K562 (cell line): ENCODE results near the gene OPA3. TPM values are rescaled to one million over a fixed set of nuclear protein-coding genes. Genes with fewer than 3 reads are reported as not detected.

Experiments used
- CBFB ChIP-seq: sonication (generic); formaldehyde crosslinking; IDR thresholded peaks from 2 replicates; pipeline ENCODE4 v1.4.0; 2020; ENCODE audit warnings: mild to moderate bottlenecking, missing genetic modification reagents
- CBX2 ChIP-seq: fragments of 200-600 bp; sonication (generic); IDR thresholded peaks from one replicate; pipeline ENCODE4 v1.6.1; 2012; ENCODE audit warnings: mild to moderate bottlenecking, low read length, inconsistent platforms; ENCODE audit not compliant: insufficient read depth, poor library complexity, severe bottlenecking
- CHD4 ChIP-seq: fragments of 200-600 bp; sonication (generic); IDR thresholded peaks from 3 replicates; pipeline ENCODE4 v1.6.1; 2012; ENCODE audit warnings: low read depth, mild to moderate bottlenecking, mixed read lengths, low read length, inconsistent platforms; ENCODE audit not compliant: insufficient read depth, insufficient replicate concordance, poor library complexity, severe bottlenecking
- FOXK2 ChIP-seq, 2 experiments: fragments of 450-650 bp; IDR thresholded peaks in 1 of 2; conservative IDR thresholded peaks in 1 of 2; 2 replicates each; pipeline ENCODE4 v1.6.1; 2016; ENCODE audit warnings: low read depth in 2 of 2, mild to moderate bottlenecking in 1 of 2
- HNRNPH1 ChIP-seq: fragments of 200-400 bp; formaldehyde crosslinking; optimal IDR thresholded peaks from 2 replicates; pipeline ENCODE3; 2017; ENCODE audit warnings: low read depth, mild to moderate bottlenecking, low read length, moderate library complexity
- KAT7 ChIP-seq: sonication (generic); formaldehyde crosslinking; IDR thresholded peaks from 2 replicates; pipeline ENCODE4 v1.8.0; 2022; ENCODE audit warnings: missing genetic modification reagents, mild to moderate bottlenecking, borderline replicate concordance
- KLF16 ChIP-seq: IDR thresholded peaks from 2 replicates; pipeline ENCODE4 v1.6.1; 2016; ENCODE audit warnings: antibody characterized with exemption
- PHTF2 ChIP-seq: fragments of 250-450 bp; sonication (Bioruptor Pico); IDR thresholded peaks from 2 replicates; pipeline ENCODE4 v1.5.0; 2021; ENCODE audit warnings: mild to moderate bottlenecking
- POLR2A ChIP-seq: fragments of 450-650 bp; conservative IDR thresholded peaks from 2 replicates; pipeline ENCODE4 v1.6.1; 2016
- POLR2G ChIP-seq: fragments of 200-400 bp; formaldehyde crosslinking; IDR thresholded peaks from 2 replicates; pipeline ENCODE4 v1.6.1; 2017; ENCODE audit warnings: low read depth, mild to moderate bottlenecking, antibody characterized with exemption, low read length, moderate library complexity
- RBM25 ChIP-seq: fragments of 200-400 bp; formaldehyde crosslinking; IDR thresholded peaks from 2 replicates; pipeline ENCODE4 v1.6.1; 2018; ENCODE audit warnings: low read length, low read depth, moderate library complexity; ENCODE audit not compliant: severe bottlenecking
- SPI1 ChIP-seq: IDR thresholded peaks from 2 replicates; pipeline ENCODE4 v1.6.1; 2011; ENCODE audit warnings: low read depth, low read length, control low read depth, borderline replicate concordance
- THRAP3 ChIP-seq: fragments of 450-650 bp; IDR thresholded peaks from 2 replicates; pipeline ENCODE4 v1.6.1; 2016; ENCODE audit warnings: mild to moderate bottlenecking, inconsistent platforms, borderline replicate concordance
- U2AF2 ChIP-seq: fragments of 200-400 bp; formaldehyde crosslinking; optimal IDR thresholded peaks from 2 replicates; pipeline ENCODE3; 2017; ENCODE audit warnings: low read depth, mild to moderate bottlenecking, low read length
- ZC3H4 ChIP-seq: sonication (generic); formaldehyde crosslinking; IDR thresholded peaks from 2 replicates; pipeline ENCODE4 v1.9.0; 2021; ENCODE audit warnings: missing genetic modification reagents, borderline replicate concordance
- ZMIZ1 ChIP-seq, 2 experiments: fragments of 150-350 bp in 1 of 2; IDR thresholded peaks; 2 replicates each; pipeline ENCODE4 v1.6.1; 2012 to 2016; ENCODE audit warnings: low read depth in 2 of 2, low read length in 2 of 2, mild to moderate bottlenecking in 1 of 2, moderate library complexity in 1 of 2
- ZNF197 ChIP-seq: fragments of 200-800 bp; sonication (Bioruptor generic); IDR thresholded peaks from 2 replicates; pipeline ENCODE4 v1.6.1; 2016; ENCODE audit warnings: low read depth, missing genetic modification characterization, missing compliant biosample characterization
- ZNF23 ChIP-seq: fragments of 250-450 bp; sonication (Bioruptor Pico); IDR thresholded peaks from 2 replicates; pipeline ENCODE4 v1.4.0; 2020; ENCODE audit warnings: mild to moderate bottlenecking
- ZNF584 ChIP-seq: fragments of 200-800 bp; sonication (Bioruptor generic); IDR thresholded peaks from 2 replicates; pipeline ENCODE4 v1.6.1; 2016; ENCODE audit warnings: low read depth, mild to moderate bottlenecking, missing genetic modification characterization, missing compliant biosample characterization
- ZNF75A ChIP-seq: fragments of 450-650 bp; formaldehyde crosslinking; IDR thresholded peaks from 2 replicates; pipeline ENCODE4 v1.4.0; 2020; ENCODE audit warnings: mild to moderate bottlenecking
- polyA plus RNA-seq, 8 experiments: library from polyadenylated mRNA; depleted of rRNA in 4 of 8; stranded (reverse) in 5 of 8; unstranded in 3 of 8; fragments of >200 nt; fragmentation: Nextera tagmentation in 2 of 8; fragmentation: Illumina TruSeq in 1 of 8; extraction: Ambion mirVana in 2 of 8; extraction: Trizol in 1 of 8; gene quantifications; 2 replicates each; pipeline versions ENCODE4 v1.2.1 to v1.2.3, GENCODE V29; 2011 to 2014; ENCODE audit warnings: inconsistent platforms in 1 of 8, missing spikeins in 1 of 8
- total RNA-seq, 7 experiments: library from RNA; depleted of rRNA in 6 of 7; stranded (reverse); fragments of >200 nt in 6 of 7; fragmentation: Illumina TruSeq in 2 of 7; extraction: Trizol in 2 of 7; gene quantifications; 2 replicates each; pipeline versions ENCODE4 v1.2.1 to v1.2.3, GENCODE V29; 2011 to 2021; ENCODE audit warnings: low replicate concordance in 1 of 7
- TF ChIP-seq, protein P1 (sequence below): fragments of 250-450 bp; sonication (Bioruptor Pico); IDR thresholded peaks from 2 replicates; pipeline ENCODE4 v1.8.0; 2022; ENCODE audit warnings: inconsistent platforms
- TF ChIP-seq, protein P2 (sequence below): fragments of 450-650 bp; formaldehyde crosslinking; IDR thresholded peaks from 2 replicates; pipeline ENCODE4 v1.4.0; 2020; ENCODE audit warnings: mild to moderate bottlenecking, mixed read lengths

The OPA3 gene
- total and polyA plus RNA-seq, 9 of the 15 experiments (the other 6 are each of a cell fraction or from before 2014, with no cell fraction given), result 1.4 to 18.8 (median 9.0) TPM

DNA sequence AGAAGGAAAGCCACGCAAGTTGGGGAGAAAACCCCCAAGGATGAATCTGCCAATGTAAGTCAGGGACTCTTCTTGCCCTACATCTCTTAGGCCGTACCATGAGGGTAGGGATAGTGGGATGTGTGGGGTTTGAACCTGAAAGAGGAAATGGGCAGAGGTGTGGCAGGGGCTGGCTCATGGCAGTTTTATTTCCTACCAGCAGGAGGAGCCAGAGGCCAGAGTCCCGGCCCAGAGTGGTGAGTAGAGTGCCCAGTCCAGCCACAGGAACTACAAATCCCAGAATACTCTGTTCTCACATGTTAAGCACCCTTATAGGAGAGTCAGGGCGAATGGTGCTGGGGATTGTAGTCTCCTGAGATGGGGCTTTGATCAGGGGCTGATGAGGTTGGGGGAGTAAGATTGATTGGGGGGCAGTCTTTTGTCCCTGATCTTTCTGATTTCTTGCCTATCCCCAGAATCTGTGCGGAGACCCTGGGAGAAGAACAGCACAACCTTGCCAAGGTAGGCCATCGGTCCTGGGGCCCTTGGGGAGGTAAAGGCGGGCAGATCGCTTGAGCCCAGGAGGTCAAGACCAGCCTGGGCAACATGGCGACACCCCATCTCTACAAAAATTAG is 60.9 kb downstream of the OPA3 start (continued):
- TF ChIP-seq PHTF2 (CRISPR knock-in tag), result no peak
- TF ChIP-seq ZC3H4 (CRISPR knock-in tag), result no peak
- no peak for TF ChIP-seq CHD4
- no peak; the same call in 1 of the 2 replicates for TF ChIP-seq POLR2A
- TF ChIP-seq KLF16, result peak; percentile 55; the same call in 1 of the 2 replicates
- TF ChIP-seq THRAP3, result no peak
- no peak for TF ChIP-seq ZNF75A
- TF ChIP-seq ZNF584, result no peak
- TF ChIP-seq, protein P1, sequence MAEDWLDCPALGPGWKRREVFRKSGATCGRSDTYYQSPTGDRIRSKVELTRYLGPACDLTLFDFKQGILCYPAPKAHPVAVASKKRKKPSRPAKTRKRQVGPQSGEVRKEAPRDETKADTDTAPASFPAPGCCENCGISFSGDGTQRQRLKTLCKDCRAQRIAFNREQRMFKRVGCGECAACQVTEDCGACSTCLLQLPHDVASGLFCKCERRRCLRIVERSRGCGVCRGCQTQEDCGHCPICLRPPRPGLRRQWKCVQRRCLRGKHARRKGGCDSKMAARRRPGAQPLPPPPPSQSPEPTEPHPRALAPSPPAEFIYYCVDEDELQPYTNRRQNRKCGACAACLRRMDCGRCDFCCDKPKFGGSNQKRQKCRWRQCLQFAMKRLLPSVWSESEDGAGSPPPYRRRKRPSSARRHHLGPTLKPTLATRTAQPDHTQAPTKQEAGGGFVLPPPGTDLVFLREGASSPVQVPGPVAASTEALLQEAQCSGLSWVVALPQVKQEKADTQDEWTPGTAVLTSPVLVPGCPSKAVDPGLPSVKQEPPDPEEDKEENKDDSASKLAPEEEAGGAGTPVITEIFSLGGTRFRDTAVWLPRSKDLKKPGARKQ (CRISPR knock-in tag), result no peak
- TF ChIP-seq ZNF23 (CRISPR knock-in tag), result no peak
- TF ChIP-seq, protein P2, sequence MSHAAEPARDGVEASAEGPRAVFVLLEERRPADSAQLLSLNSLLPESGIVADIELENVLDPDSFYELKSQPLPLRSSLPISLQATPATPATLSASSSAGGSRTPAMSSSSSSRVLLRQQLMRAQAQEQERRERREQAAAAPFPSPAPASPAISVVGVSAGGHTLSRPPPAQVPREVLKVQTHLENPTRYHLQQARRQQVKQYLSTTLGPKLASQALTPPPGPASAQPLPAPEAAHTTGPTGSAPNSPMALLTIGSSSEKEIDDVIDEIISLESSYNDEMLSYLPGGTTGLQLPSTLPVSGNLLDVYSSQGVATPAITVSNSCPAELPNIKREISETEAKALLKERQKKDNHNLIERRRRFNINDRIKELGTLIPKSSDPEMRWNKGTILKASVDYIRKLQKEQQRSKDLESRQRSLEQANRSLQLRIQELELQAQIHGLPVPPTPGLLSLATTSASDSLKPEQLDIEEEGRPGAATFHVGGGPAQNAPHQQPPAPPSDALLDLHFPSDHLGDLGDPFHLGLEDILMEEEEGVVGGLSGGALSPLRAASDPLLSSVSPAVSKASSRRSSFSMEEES (CRISPR knock-in tag), result no peak
- TF ChIP-seq ZMIZ1 (IDR thresholded peaks at IDR 0.05; ENCODE audit: low read depth in 2 of 2, low read length in 2 of 2), result no peak
- no peak for TF ChIP-seq RBM25
- TF ChIP-seq FOXK2 (conservative IDR thresholded peaks at IDR 0.05 in 1 of 2, IDR thresholded peaks at IDR 0.05 in 1 of 2; ENCODE audit: low read depth in 2 of 2), result no peak
- peak; percentile 95 for TF ChIP-seq SPI1
- TF ChIP-seq U2AF2, result no peak
- TF ChIP-seq KAT7 (CRISPR knock-in tag), result no peak
- no peak for TF ChIP-seq ZNF197 (CRISPR knock-in tag)
- TF ChIP-seq CBX2, result no peak
- no peak for TF ChIP-seq CBFB
- TF ChIP-seq POLR2G, result 0 out of 2 replicates have a peak, but pooled peaks have one; percentile 19
- no peak for TF ChIP-seq HNRNPH1
